Panc1 (cell line): Measurements from ENCODE around the gene GPRC5D. TPM values are rescaled to one million over a fixed set of nuclear protein-coding genes. Genes with fewer than 3 reads are reported as not detected.
A peak's percentile ranks its signal among the peaks of the same experiment; 100 is the strongest.

ENCODE experiments used
- ATAC-seq: fragments of 200-7000 bp; cut with Tn5 transposase; 2 replicates; pipeline ENCODE4 v1.9.1; 2020; ENCODE audit warnings: mild to moderate bottlenecking, moderate library complexity
- BruUV-seq: library from RNA; stranded (reverse); fragments of 400-500 nt; replicated peaks from 2 replicates; lab custom pipeline; 2021; lab: Mats Ljungman, UMichigan
- CTCF ChIA-PET: fragments of 300-600 bp; sonication (Branson Sonifier 250); formaldehyde crosslinking; loops from one replicate; lab custom pipeline; 2022; ENCODE audit warnings: antibody characterized with exemption; lab: Charles Lee
- POLR2A ChIA-PET: fragments of 300-600 bp; sonication (Branson Sonifier 250); formaldehyde crosslinking; loops from one replicate; lab custom pipeline; 2022; ENCODE audit warnings: antibody characterized with exemption; lab: Charles Lee
- DNase-seq: peaks from one replicate; pipeline ENCODE4 v3.0.0-alpha.2; 2010; ENCODE audit warnings: low read depth, low spot score
- H3K27ac ChIP-seq: 2 replicates; pipeline ENCODE4 v1.5.1; 2011; ENCODE audit warnings: mild to moderate bottlenecking, low read length, inconsistent platforms
- H3K27me3 ChIP-seq: fragments of 200-500 bp; sonication (Bioruptor generic); 2 replicates; pipeline ENCODE4 v1.6.0; 2014; ENCODE audit warnings: low read length, inconsistent platforms; ENCODE audit not compliant: control insufficient read depth, insufficient read depth
- H3K36me3 ChIP-seq: fragments of 200-500 bp; sonication (Bioruptor generic); 2 replicates; pipeline ENCODE4 v1.5.1; 2014; ENCODE audit warnings: inconsistent platforms, mild to moderate bottlenecking, low read length, moderate library complexity; ENCODE audit not compliant: control insufficient read depth, insufficient read depth
- H3K4me1 ChIP-seq: 2 replicates; pipeline ENCODE4 v1.5.1; 2011; ENCODE audit warnings: inconsistent platforms, mild to moderate bottlenecking, low read length, moderate library complexity; ENCODE audit not compliant: control insufficient read depth, insufficient read depth
- H3K4me3 ChIP-seq, 2 experiments: 2 replicates each; pipeline ENCODE4 v1.5.1; 2011 to 2012; ENCODE audit warnings: low read depth in 2 of 2, low read length in 2 of 2, mild to moderate bottlenecking in 2 of 2, inconsistent platforms in 1 of 2, moderate library complexity in 1 of 2
- H3K9me3 ChIP-seq: fragments of 200-500 bp; sonication (Bioruptor generic); 2 replicates; pipeline ENCODE4 v1.5.1; 2014; ENCODE audit warnings: low read depth, mild to moderate bottlenecking, inconsistent platforms, low read length, moderate library complexity; ENCODE audit not compliant: control insufficient read depth, insufficient read depth
- POLR2AphosphoS5 ChIP-seq: IDR thresholded peaks from 2 replicates; pipeline ENCODE4 v1.6.1; 2012; ENCODE audit warnings: mild to moderate bottlenecking, low read depth, low read length, moderate library complexity
- REST ChIP-seq, 2 experiments: IDR thresholded peaks; 2 replicates each; pipeline ENCODE4 v1.6.1; 2011 to 2012; ENCODE audit warnings: low read depth in 2 of 2, control low read depth in 1 of 2, low read length in 1 of 2, mild to moderate bottlenecking in 1 of 2, moderate library complexity in 1 of 2; ENCODE audit not compliant: insufficient read depth in 1 of 2
- SIN3A ChIP-seq: IDR thresholded peaks from 2 replicates; pipeline ENCODE4 v1.6.1; 2012; ENCODE audit warnings: low read depth, mild to moderate bottlenecking, low read length, moderate library complexity, borderline replicate concordance; ENCODE audit not compliant: insufficient read depth
- TCF7L2 ChIP-seq: IDR thresholded peaks from 2 replicates; pipeline ENCODE4 v1.6.1; 2011; ENCODE audit warnings: mild to moderate bottlenecking, low read depth, low read length, inconsistent platforms
- in situ Hi-C: cut with HindIII; loops from 2 replicates; pipeline ENCODE4 v1.10.0; 2016; ENCODE audit warnings: low sequenced_read_pairs, low pct_unique_long_range_greater_than_20kb
- intact Hi-C: fragments of 100-400 bp; cut with micrococcal nuclease; formaldehyde crosslinking; loops from one replicate; pipeline ENCODE4 v1.10.0; 2022; ENCODE audit not compliant: unreplicated experiment
- total RNA-seq: library from RNA; stranded (reverse); gene quantifications from one replicate; pipeline ENCODE4 v1.2.1, GENCODE V29; 2021; ENCODE audit not compliant: unreplicated experiment
- TF ChIP-seq, protein P1 (sequence below): fragments of 450-650 bp; IDR thresholded peaks from 2 replicates; pipeline ENCODE4 v1.5.1; 2017; ENCODE audit warnings: mild to moderate bottlenecking

GPRC5D gene
- total RNA-seq, 1 experiment from 2014 or later = not detected

DNA sequence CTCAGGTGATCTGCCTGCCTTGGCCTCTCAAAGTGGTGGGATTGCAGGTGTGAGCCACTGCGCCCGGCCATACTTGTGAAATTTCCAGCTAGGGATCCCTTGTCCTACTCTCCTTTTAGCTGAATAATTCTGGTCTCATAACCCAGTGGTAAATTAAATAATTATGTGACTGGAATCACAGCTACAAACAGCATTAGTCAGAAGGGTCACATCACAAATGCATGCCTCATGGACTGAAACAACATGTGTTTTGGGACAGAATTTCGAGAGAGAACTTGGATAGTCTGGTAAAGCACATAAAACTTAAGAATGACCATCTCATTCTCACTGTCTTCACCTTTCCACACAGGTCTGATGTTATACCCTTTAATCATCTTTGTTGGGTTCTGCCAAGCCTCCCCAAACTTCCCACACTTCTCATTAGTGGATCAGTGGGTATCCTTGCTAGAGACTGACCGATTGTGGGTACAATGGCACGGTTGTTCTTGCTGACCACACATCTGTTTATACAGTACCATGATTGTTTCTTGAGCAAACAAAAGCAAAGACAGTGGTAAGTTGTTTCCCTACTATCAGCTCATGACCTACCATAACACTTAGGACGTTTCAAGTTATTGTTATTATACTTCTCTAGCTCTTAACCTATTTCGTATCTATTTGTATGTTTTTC, 5.1 kb downstream of the GPRC5D start:
- no TSS peak for BruUV-seq
- Histone ChIP-seq H3K36me3 (no peaks in the 10 kb centered on the region; the same call in 1 of the 2 replicates), H3K4me1 (peaks cover 4% of the 10 kb centered on the region; the same call in 1 of the 2 replicates), H3K27ac (no peak overlapping the region), H3K27me3 (no peaks in the 10 kb centered on the region), H3K4me3 (no peak overlapping the region), H3K9me3 (no peaks in the 10 kb centered on the region)
- ChIA-PET POLR2A (interaction anchor here (0.6 kb wide), 1 partner anchor 549 kb away, joined by 3 read pairs; no protein-coding TSS in a partner anchor), CTCF (no interaction called here)
- in situ Hi-C loops = no loop called here
- intact Hi-C loops = no loop called here
- TF ChIP-seq SIN3A (no peak), POLR2AphosphoS5 (no peak), TCF7L2 (no peak), REST (IDR thresholded peaks at IDR 0.05; ENCODE audit: insufficient read depth in 1 of 2, low read depth in 2 of 2, low read length in 1 of 2) (no peak)
- TF ChIP-seq, protein P1, sequence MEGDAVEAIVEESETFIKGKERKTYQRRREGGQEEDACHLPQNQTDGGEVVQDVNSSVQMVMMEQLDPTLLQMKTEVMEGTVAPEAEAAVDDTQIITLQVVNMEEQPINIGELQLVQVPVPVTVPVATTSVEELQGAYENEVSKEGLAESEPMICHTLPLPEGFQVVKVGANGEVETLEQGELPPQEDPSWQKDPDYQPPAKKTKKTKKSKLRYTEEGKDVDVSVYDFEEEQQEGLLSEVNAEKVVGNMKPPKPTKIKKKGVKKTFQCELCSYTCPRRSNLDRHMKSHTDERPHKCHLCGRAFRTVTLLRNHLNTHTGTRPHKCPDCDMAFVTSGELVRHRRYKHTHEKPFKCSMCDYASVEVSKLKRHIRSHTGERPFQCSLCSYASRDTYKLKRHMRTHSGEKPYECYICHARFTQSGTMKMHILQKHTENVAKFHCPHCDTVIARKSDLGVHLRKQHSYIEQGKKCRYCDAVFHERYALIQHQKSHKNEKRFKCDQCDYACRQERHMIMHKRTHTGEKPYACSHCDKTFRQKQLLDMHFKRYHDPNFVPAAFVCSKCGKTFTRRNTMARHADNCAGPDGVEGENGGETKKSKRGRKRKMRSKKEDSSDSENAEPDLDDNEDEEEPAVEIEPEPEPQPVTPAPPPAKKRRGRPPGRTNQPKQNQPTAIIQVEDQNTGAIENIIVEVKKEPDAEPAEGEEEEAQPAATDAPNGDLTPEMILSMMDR = no peak
- no peak for DNase-seq
- peak; percentile 89 for ATAC-seq

DNA sequence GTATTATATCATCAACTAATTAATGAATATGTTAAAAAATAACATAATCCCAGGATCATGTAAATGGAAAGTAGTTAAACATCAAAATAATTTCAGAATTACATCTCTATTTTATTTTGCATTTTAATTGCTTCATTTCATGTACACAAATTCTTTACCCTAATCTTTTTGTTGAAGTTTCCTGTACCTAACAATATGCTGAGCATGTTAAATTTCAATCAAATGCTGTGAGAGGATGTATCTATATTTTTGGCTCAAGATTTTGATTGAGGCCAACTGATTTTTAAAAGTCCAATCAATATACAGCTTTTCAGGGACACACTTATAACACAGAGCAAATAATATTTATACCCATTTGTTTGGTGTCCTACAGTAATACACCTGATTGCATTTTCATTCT, 6.4 kb downstream of the GPRC5D start:
- no peak for TF ChIP-seq SIN3A
- no peak for TF ChIP-seq REST (IDR thresholded peaks at IDR 0.05; ENCODE audit: insufficient read depth in 1 of 2, low read depth in 2 of 2, low read length in 1 of 2)
- no peak for TF ChIP-seq POLR2AphosphoS5
- no peak for TF ChIP-seq TCF7L2
- TF ChIP-seq, protein P1 = no peak
- BruUV-seq = TSS peak; percentile 48
- ATAC-seq (no peak), DNase-seq (no peak)
- Histone ChIP-seq H3K9me3 (no peaks in the 10 kb centered on the region), H3K36me3 (no peaks in the 10 kb centered on the region; the same call in 1 of the 2 replicates), H3K27me3 (no peaks in the 10 kb centered on the region), H3K4me3 (no peak overlapping the region), H3K27ac (no peak overlapping the region), H3K4me1 (peaks cover 4% of the 10 kb centered on the region; the same call in 1 of the 2 replicates)
- ChIA-PET POLR2A (no interaction called here), CTCF (no interaction called here)
- in situ Hi-C loops (no loop called here), intact Hi-C loops (no loop called here)
